DND-41 (cell line): ENCODE measurements around the gene IL1R2.

Experiments
- ATAC-seq: fragments of 200-7000 bp; cut with Tn5 transposase; 3 replicates; pipeline ENCODE4 v1.9.1; 2021; ENCODE audit warnings: low read depth; ENCODE audit not compliant: insufficient read depth
- DNase-seq: peaks from one replicate; pipeline ENCODE4 v3.0.0-alpha.2; 2020
- H2AFZ ChIP-seq: 2 replicates; pipeline ENCODE4 v1.6.0; 2012; ENCODE audit warnings: low read depth, low read length
- H3K27ac ChIP-seq: 2 replicates; pipeline ENCODE4 v1.5.1; 2012; ENCODE audit warnings: low read length, inconsistent platforms
- H3K27me3 ChIP-seq: fragments of 200-600 bp; sonication (generic); 2 replicates; pipeline ENCODE4 v1.6.0; 2012; ENCODE audit warnings: low read length, mild to moderate bottlenecking, inconsistent platforms; ENCODE audit not compliant: insufficient read depth, poor library complexity
- H3K36me3 ChIP-seq: 2 replicates; pipeline ENCODE4 v1.5.1; 2012; ENCODE audit warnings: low read length, inconsistent platforms; ENCODE audit not compliant: insufficient read depth
- H3K4me1 ChIP-seq: 2 replicates; pipeline ENCODE4 v1.5.1; 2012; ENCODE audit warnings: mild to moderate bottlenecking, low read length; ENCODE audit not compliant: insufficient read depth
- H3K4me2 ChIP-seq: 2 replicates; pipeline ENCODE4 v1.6.0; 2012; ENCODE audit warnings: mild to moderate bottlenecking, moderate library complexity, low read length, inconsistent platforms; ENCODE audit not compliant: insufficient read depth
- H3K4me3 ChIP-seq, 2 experiments: fragments of 200-600 bp in 1 of 2; shearing (Covaris generic) in 1 of 2; 2 replicates each; pipeline ENCODE4 v1.5.1; 2012 to 2016; ENCODE audit warnings: inconsistent platforms in 2 of 2, low read length in 2 of 2, mild to moderate bottlenecking in 2 of 2, low read depth in 1 of 2, moderate library complexity in 1 of 2
- H3K79me2 ChIP-seq: 2 replicates; pipeline ENCODE4 v1.6.0; 2012; ENCODE audit warnings: low read length, inconsistent platforms; ENCODE audit not compliant: insufficient read depth
- H3K9ac ChIP-seq: 2 replicates; pipeline ENCODE4 v1.6.0; 2012; ENCODE audit warnings: low read depth, mild to moderate bottlenecking, inconsistent platforms, low read length, moderate library complexity
- H3K9me3 ChIP-seq: 2 replicates; pipeline ENCODE4 v1.5.1; 2012; ENCODE audit warnings: low read length, moderate library complexity, mild to moderate bottlenecking, inconsistent platforms; ENCODE audit not compliant: insufficient read depth, severe bottlenecking
- H4K20me1 ChIP-seq: 2 replicates; pipeline ENCODE4 v1.6.0; 2012; ENCODE audit warnings: low read length; ENCODE audit not compliant: insufficient read depth
- EZH2 ChIP-seq: IDR thresholded peaks from 3 replicates; pipeline ENCODE4 v1.6.1; 2012; ENCODE audit warnings: borderline replicate concordance, low read depth, mild to moderate bottlenecking, moderate library complexity, low read length, inconsistent platforms; ENCODE audit not compliant: severe bottlenecking
- TF ChIP-seq, protein P1 (sequence below): IDR thresholded peaks from 2 replicates; pipeline ENCODE4 v1.5.1; 2012; ENCODE audit warnings: borderline replicate concordance, low read length, moderate library complexity, mild to moderate bottlenecking; ENCODE audit not compliant: poor library complexity, severe bottlenecking; ENCODE audit errors: extremely low read depth

The IL1R2 gene

DNA sequence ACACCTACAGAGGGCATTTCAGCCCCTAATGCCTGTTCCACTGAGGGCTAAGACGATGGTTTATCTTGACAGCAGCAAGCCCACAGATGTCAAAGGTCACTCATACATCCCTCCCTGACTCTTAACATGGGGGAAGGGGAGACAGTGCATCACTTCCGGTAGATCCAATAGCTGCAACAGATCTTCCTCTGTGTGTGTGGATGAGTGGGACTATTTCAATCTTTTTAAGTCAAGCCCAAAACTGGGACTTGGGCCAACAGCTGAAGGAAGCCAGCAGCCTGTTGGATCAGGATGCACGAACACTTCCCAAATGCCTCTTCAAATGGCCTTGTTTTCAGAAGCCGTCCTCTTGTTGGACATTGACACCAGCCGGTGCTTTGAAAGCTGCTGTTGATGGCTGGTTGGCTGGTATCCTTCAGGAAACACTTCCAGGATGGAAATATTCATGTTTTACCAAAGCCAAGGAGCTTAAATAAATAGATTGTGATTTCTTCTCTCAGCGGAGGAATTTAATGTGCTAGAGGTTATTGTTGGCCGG lies 59.2 kb downstream of the IL1R2 start:
- H3K9me3 ChIP-seq = no peaks in the 10 kb centered on the region
- no peak overlapping the region for H3K27ac ChIP-seq
- no peaks in the 10 kb centered on the region for H3K4me1 ChIP-seq
- H3K27me3 ChIP-seq = no peaks in the 10 kb centered on the region
- no peaks in the 10 kb centered on the region for H4K20me1 ChIP-seq
- no peak for TF ChIP-seq EZH2
- TF ChIP-seq, protein P1, sequence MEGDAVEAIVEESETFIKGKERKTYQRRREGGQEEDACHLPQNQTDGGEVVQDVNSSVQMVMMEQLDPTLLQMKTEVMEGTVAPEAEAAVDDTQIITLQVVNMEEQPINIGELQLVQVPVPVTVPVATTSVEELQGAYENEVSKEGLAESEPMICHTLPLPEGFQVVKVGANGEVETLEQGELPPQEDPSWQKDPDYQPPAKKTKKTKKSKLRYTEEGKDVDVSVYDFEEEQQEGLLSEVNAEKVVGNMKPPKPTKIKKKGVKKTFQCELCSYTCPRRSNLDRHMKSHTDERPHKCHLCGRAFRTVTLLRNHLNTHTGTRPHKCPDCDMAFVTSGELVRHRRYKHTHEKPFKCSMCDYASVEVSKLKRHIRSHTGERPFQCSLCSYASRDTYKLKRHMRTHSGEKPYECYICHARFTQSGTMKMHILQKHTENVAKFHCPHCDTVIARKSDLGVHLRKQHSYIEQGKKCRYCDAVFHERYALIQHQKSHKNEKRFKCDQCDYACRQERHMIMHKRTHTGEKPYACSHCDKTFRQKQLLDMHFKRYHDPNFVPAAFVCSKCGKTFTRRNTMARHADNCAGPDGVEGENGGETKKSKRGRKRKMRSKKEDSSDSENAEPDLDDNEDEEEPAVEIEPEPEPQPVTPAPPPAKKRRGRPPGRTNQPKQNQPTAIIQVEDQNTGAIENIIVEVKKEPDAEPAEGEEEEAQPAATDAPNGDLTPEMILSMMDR = no peak
- H3K4me3 ChIP-seq = no peak overlapping the region
- H3K36me3 ChIP-seq = no peaks in the 10 kb centered on the region
- DNase-seq (no peak), ATAC-seq (no peak)
- H3K4me2 ChIP-seq = no peak overlapping the region
- no peak overlapping the region for H3K9ac ChIP-seq
- H3K79me2 ChIP-seq = no peaks in the 10 kb centered on the region
- no peak overlapping the region for H2AFZ ChIP-seq

DNA sequence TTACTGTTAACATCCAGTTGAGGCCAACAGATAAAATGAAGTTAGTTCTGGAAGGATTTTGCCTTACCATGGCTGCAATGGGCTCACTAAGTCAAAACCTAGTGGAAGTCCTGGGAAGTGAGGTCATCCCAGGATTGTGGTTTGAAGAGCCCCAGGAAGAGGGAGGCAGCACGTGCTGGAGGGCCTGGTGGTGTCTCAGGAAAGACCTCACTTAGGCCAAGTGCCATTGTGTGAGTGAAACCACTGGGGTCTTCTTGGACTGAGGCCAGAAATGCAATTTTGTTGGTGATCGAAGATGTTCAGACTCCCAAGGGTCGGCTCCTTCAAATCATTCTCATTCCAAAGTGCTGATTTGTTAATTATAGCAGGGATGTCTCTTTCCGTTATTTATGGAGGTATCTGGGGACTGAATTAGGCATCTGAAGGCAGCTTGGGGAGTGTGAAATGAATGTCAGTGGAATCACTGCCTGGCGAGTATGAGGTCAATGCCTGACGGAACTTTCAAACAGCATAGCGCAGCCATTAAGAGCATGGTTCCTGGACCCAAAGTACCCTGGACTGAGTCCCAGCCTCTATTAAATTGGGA lies 60.0 kb downstream of the IL1R2 start:
- Histone ChIP-seq H3K4me3 (no peak overlapping the region), H3K4me1 (no peaks in the 10 kb centered on the region), H2AFZ (no peak overlapping the region), H3K4me2 (no peak overlapping the region), H3K36me3 (no peaks in the 10 kb centered on the region), H3K27me3 (no peaks in the 10 kb centered on the region), H3K9me3 (no peaks in the 10 kb centered on the region), H3K9ac (no peak overlapping the region), H3K27ac (no peak overlapping the region), H3K79me2 (no peaks in the 10 kb centered on the region), H4K20me1 (no peaks in the 10 kb centered on the region)
- DNase-seq (no peak), ATAC-seq (no peak)
- TF ChIP-seq, protein P1 = no peak
- no peak for TF ChIP-seq EZH2

DNA sequence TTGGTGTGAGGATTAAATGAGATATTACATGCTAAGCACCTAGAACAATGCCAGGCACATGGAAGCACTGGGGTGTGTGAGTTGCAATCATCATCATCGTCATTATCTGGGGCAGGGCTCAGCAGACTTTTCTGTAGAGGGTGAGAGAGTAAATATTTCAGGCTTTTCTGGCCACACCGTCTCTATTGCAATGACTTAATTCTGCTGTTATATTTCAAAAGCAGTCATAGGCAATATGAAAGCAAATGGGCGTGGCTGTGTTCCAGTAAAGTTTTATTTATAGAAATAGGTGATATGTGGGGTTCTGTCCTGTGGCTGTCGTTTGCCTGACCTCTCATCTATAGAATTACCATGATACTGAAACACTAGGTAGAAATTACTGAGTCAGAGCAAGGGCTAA lies 60.6 kb downstream of the IL1R2 start:
- ATAC-seq (no peak), DNase-seq (no peak)
- H3K79me2 ChIP-seq = no peaks in the 10 kb centered on the region

More for the DNA sequence above, 60.6 kb downstream of the IL1R2 start:
- Histone ChIP-seq H3K4me1 (no peaks in the 10 kb centered on the region), H2AFZ (no peak overlapping the region), H3K27me3 (no peaks in the 10 kb centered on the region), H3K4me2 (no peak overlapping the region), H4K20me1 (no peaks in the 10 kb centered on the region), H3K9ac (no peak overlapping the region), H3K36me3 (no peaks in the 10 kb centered on the region), H3K9me3 (no peaks in the 10 kb centered on the region), H3K4me3 (no peak overlapping the region), H3K27ac (no peak overlapping the region)
- TF ChIP-seq, protein P1 = no peak
- TF ChIP-seq EZH2 = no peak
